Panc1 (cell line): ENCODE data around the gene KLF11.

Experiments used
- CTCF ChIP-seq: fragments of 450-650 bp; IDR thresholded peaks from 2 replicates; pipeline ENCODE4 v1.5.1; 2017; ENCODE audit warnings: mild to moderate bottlenecking
- POLR2AphosphoS5 ChIP-seq: IDR thresholded peaks from 2 replicates; pipeline ENCODE4 v1.6.1; 2012; ENCODE audit warnings: mild to moderate bottlenecking, low read depth, low read length, moderate library complexity
- SIN3A ChIP-seq: IDR thresholded peaks from 2 replicates; pipeline ENCODE4 v1.6.1; 2012; ENCODE audit warnings: low read depth, mild to moderate bottlenecking, low read length, moderate library complexity, borderline replicate concordance; ENCODE audit not compliant: insufficient read depth
- TCF7L2 ChIP-seq: IDR thresholded peaks from 2 replicates; pipeline ENCODE4 v1.6.1; 2011; ENCODE audit warnings: mild to moderate bottlenecking, low read depth, low read length, inconsistent platforms
- TF ChIP-seq, protein P1 (sequence below), 2 experiments: IDR thresholded peaks; 2 replicates each; pipeline ENCODE4 v1.6.1; 2011 to 2012; ENCODE audit warnings: low read depth in 2 of 2, control low read depth in 1 of 2, low read length in 1 of 2, mild to moderate bottlenecking in 1 of 2, moderate library complexity in 1 of 2; ENCODE audit not compliant: insufficient read depth in 1 of 2

GRCh38 chr2:10038716-10039115 is 4.6 kb upstream of the KLF11 start:
- TF ChIP-seq, protein P1, sequence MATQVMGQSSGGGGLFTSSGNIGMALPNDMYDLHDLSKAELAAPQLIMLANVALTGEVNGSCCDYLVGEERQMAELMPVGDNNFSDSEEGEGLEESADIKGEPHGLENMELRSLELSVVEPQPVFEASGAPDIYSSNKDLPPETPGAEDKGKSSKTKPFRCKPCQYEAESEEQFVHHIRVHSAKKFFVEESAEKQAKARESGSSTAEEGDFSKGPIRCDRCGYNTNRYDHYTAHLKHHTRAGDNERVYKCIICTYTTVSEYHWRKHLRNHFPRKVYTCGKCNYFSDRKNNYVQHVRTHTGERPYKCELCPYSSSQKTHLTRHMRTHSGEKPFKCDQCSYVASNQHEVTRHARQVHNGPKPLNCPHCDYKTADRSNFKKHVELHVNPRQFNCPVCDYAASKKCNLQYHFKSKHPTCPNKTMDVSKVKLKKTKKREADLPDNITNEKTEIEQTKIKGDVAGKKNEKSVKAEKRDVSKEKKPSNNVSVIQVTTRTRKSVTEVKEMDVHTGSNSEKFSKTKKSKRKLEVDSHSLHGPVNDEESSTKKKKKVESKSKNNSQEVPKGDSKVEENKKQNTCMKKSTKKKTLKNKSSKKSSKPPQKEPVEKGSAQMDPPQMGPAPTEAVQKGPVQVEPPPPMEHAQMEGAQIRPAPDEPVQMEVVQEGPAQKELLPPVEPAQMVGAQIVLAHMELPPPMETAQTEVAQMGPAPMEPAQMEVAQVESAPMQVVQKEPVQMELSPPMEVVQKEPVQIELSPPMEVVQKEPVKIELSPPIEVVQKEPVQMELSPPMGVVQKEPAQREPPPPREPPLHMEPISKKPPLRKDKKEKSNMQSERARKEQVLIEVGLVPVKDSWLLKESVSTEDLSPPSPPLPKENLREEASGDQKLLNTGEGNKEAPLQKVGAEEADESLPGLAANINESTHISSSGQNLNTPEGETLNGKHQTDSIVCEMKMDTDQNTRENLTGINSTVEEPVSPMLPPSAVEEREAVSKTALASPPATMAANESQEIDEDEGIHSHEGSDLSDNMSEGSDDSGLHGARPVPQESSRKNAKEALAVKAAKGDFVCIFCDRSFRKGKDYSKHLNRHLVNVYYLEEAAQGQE (IDR thresholded peaks at IDR 0.05; ENCODE audit: insufficient read depth in 1 of 2, low read depth in 2 of 2, low read length in 1 of 2): no peak
- no peak for TF ChIP-seq CTCF
- TF ChIP-seq TCF7L2: no peak
- no peak for TF ChIP-seq SIN3A
- TF ChIP-seq POLR2AphosphoS5: no peak
